GM23248 (cell line): Measurements from ENCODE around the gene RAB36. TPM values are rescaled to one million over a fixed set of nuclear protein-coding genes. Genes with fewer than 3 reads are reported as not detected.

Experiments
- DNase-seq: peaks from one replicate; pipeline ENCODE4 v3.0.0-alpha.2; 2015
- H2AFZ ChIP-seq: fragments of 200-600 bp; sonication (generic); 2 replicates; pipeline ENCODE4 v1.6.1; 2016; ENCODE audit warnings: antibody characterized with exemption
- H3F3A ChIP-seq: fragments of 200-600 bp; sonication (generic); 2 replicates; pipeline ENCODE4 v1.6.1; 2016; ENCODE audit warnings: mild to moderate bottlenecking, antibody characterized with exemption, mixed run types; ENCODE audit not compliant: insufficient read depth
- H3K27ac ChIP-seq: fragments of 200-600 bp; sonication (generic); 2 replicates; pipeline ENCODE4 v1.5.1; 2016; ENCODE audit warnings: mild to moderate bottlenecking
- H3K27me3 ChIP-seq: fragments of 200-600 bp; sonication (generic); replicated peaks from 2 replicates; pipeline ENCODE4 v1.6.1; 2016; ENCODE audit warnings: mild to moderate bottlenecking; ENCODE audit not compliant: insufficient read depth
- H3K36me3 ChIP-seq: fragments of 200-600 bp; sonication (generic); 2 replicates; pipeline ENCODE4 v1.6.1; 2016; ENCODE audit warnings: low read depth, mild to moderate bottlenecking
- H3K4me1 ChIP-seq: fragments of 200-600 bp; sonication (generic); 2 replicates; pipeline ENCODE4 v1.6.1; 2016; ENCODE audit warnings: mild to moderate bottlenecking; ENCODE audit not compliant: insufficient read depth
- H3K4me2 ChIP-seq: fragments of 200-600 bp; sonication (generic); one replicate; pipeline ENCODE4 v1.6.1; 2016; ENCODE audit warnings: mild to moderate bottlenecking; ENCODE audit not compliant: unreplicated experiment
- H3K4me3 ChIP-seq: fragments of 200-600 bp; sonication (generic); 2 replicates; pipeline ENCODE4 v1.5.1; 2016; ENCODE audit warnings: mild to moderate bottlenecking
- H3K79me2 ChIP-seq: fragments of 200-600 bp; sonication (generic); 2 replicates; pipeline ENCODE4 v1.6.1; 2016; ENCODE audit warnings: mild to moderate bottlenecking; ENCODE audit not compliant: insufficient read depth
- H3K9ac ChIP-seq: fragments of 200-600 bp; sonication (generic); 2 replicates; pipeline ENCODE4 v1.6.1; 2016; ENCODE audit warnings: mild to moderate bottlenecking
- H3K9me2 ChIP-seq: fragments of 200-600 bp; sonication (generic); 2 replicates; pipeline ENCODE4 v1.6.1; 2016; ENCODE audit warnings: mixed run types, mild to moderate bottlenecking, moderate library complexity; ENCODE audit not compliant: insufficient read depth
- H3K9me3 ChIP-seq: fragments of 200-600 bp; sonication (generic); one replicate; pipeline ENCODE4 v1.6.1; 2017; ENCODE audit warnings: low read depth
- H4K20me1 ChIP-seq: fragments of 200-600 bp; sonication (generic); 2 replicates; pipeline ENCODE4 v1.6.0; 2016; ENCODE audit not compliant: insufficient read depth
- EZH2 ChIP-seq: fragments of 200-600 bp; sonication (generic); IDR thresholded peaks from 2 replicates; pipeline ENCODE4 v1.6.1; 2018; ENCODE audit warnings: antibody characterized with exemption, mild to moderate bottlenecking; ENCODE audit not compliant: insufficient read depth, poor library complexity, severe bottlenecking
- EZH2phosphoT487 ChIP-seq: fragments of 200-600 bp; sonication (generic); IDR thresholded peaks from 2 replicates; pipeline ENCODE4 v1.6.1; 2018; ENCODE audit warnings: antibody characterized with exemption, moderate library complexity, mild to moderate bottlenecking, low read depth; ENCODE audit not compliant: insufficient read depth
- WGBS, 2 experiments: methylation state at CpG; one replicate each; pipeline ENCODE4 v1.1.6; 2015 to 2017; ENCODE audit warnings: low lambda C conversion rate in 2 of 2, low coverage in 1 of 2; ENCODE audit errors: missing lambda C conversion rate in 2 of 2; 5-methylcytosine and 5-hydroxymethylcytosine counted together
- in situ Hi-C: fragments of 300-500 bp; cut with MboI; formaldehyde crosslinking; loops from 2 replicates; pipeline ENCODE4 v1.15.0; 2020
- polyA plus RNA-seq: library from polyadenylated mRNA; unstranded; fragments of >200 nt; fragmentation: Nextera tagmentation; extraction: Ambion mirVana; gene quantifications from 2 replicates; pipeline ENCODE4 v1.2.1, GENCODE V29; 2016
- total RNA-seq: library from RNA; depleted of rRNA; stranded (reverse); fragments of >200 nt; shearing (Covaris generic); gene quantifications from 2 replicates; pipeline ENCODE4 v1.2.3, GENCODE V29; 2014

Gene RAB36
- total and polyA plus RNA-seq, 2 experiments from 2014 or later, result 3.5 to 6.8 TPM

DNA sequence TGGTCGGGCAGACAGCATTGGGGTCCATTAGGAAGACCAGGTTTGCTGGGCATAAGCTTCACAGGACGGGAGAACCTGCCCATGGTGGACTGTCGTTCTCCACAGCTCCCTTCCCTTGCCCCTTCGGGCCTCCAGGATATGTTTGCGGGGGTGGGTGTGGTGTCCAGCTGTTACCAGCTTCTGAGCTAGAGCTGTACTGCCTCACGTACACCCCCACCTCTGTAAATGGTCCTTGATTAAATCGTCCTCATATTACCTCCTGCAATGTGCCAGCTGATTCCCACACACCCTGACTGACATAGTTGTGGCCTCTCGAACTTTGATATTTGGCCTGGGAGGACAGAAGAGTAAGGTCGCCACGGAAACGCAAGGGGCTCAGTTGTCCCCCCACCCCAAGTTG lies 18.8 kb downstream of the RAB36 start:
- Histone ChIP-seq H4K20me1 (no peaks in the 10 kb centered on the region), H3F3A (no peaks in the 10 kb centered on the region), H3K79me2 (no peaks in the 10 kb centered on the region), H3K4me1 (no peaks in the 10 kb centered on the region), H3K36me3 (no peaks in the 10 kb centered on the region), H3K4me2 (no peak overlapping the region), H3K9ac (no peak overlapping the region), H3K27me3 (no peaks in the 10 kb centered on the region), H3K4me3 (no peak overlapping the region), H2AFZ (no peak overlapping the region), H3K9me3 (no peaks in the 10 kb centered on the region), H3K27ac (no peak overlapping the region), H3K9me2 (no peaks in the 10 kb centered on the region)
- in situ Hi-C loops, result no loop called here
- TF ChIP-seq EZH2phosphoT487 (no peak), EZH2 (no peak)
- 52 to 54% methylated on average over 11 of the region's 11 CpGs for WGBS, 2 experiments
- DNase-seq, result no peak

- no peaks in the 10 kb centered on the region for H3K9me3 ChIP-seq
- no peaks in the 10 kb centered on the region for H3K79me2 ChIP-seq
- H3K9me2 ChIP-seq, result no peaks in the 10 kb centered on the region
- H3K4me3 ChIP-seq, result no peak overlapping the region
- WGBS, 2 experiments, result 55 to 67% methylated on average over 6 of the region's 6 CpGs
- H3K9ac ChIP-seq, result no peak overlapping the region
- no peak for DNase-seq
- no peaks in the 10 kb centered on the region for H3K27me3 ChIP-seq
- in situ Hi-C loops, result no loop called here
- no peak overlapping the region for H3K27ac ChIP-seq
- H4K20me1 ChIP-seq, result no peaks in the 10 kb centered on the region
- no peaks in the 10 kb centered on the region for H3K4me1 ChIP-seq
- no peaks in the 10 kb centered on the region for H3K36me3 ChIP-seq
- H3K4me2 ChIP-seq, result no peak overlapping the region
- TF ChIP-seq EZH2phosphoT487, result no peak
- H3F3A ChIP-seq, result no peaks in the 10 kb centered on the region
- H2AFZ ChIP-seq, result no peak overlapping the region
Measured at GRCh38 chr22:23166042-23166831, 21.0 kb downstream of the RAB36 start.

GRCh38 chr22:23166841-23167616 lies 21.8 kb downstream of the RAB36 start:
- Histone ChIP-seq H3K9ac (no peak overlapping the region), H3K27ac (no peak overlapping the region), H3K9me2 (no peaks in the 10 kb centered on the region), H3K4me2 (no peak overlapping the region), H3K79me2 (no peaks in the 10 kb centered on the region), H3F3A (no peaks in the 10 kb centered on the region), H3K36me3 (no peaks in the 10 kb centered on the region), H3K9me3 (no peaks in the 10 kb centered on the region), H3K27me3 (no peaks in the 10 kb centered on the region), H4K20me1 (no peaks in the 10 kb centered on the region), H3K4me1 (no peaks in the 10 kb centered on the region), H2AFZ (no peak overlapping the region), H3K4me3 (no peak overlapping the region)
- WGBS, 2 experiments, result 47 to 59% methylated on average over 9 to 10 of the region's 10 CpGs
- in situ Hi-C loops, result no loop called here
- no peak for TF ChIP-seq EZH2
- no peak for DNase-seq

- Histone ChIP-seq H3K36me3 (no peaks in the 10 kb centered on the region), H3K4me2 (no peak overlapping the region), H3F3A (no peaks in the 10 kb centered on the region), H3K9me3 (no peaks in the 10 kb centered on the region), H3K9me2 (no peaks in the 10 kb centered on the region), H3K9ac (no peak overlapping the region), H3K27me3 (no peaks in the 10 kb centered on the region), H2AFZ (no peak overlapping the region), H3K4me1 (no peaks in the 10 kb centered on the region), H3K4me3 (no peak overlapping the region), H3K27ac (no peak overlapping the region), H3K79me2 (no peaks in the 10 kb centered on the region), H4K20me1 (no peaks in the 10 kb centered on the region)
- no peak for DNase-seq
- in situ Hi-C loops, result no loop called here
- TF ChIP-seq EZH2, result no peak
- no peak for TF ChIP-seq EZH2phosphoT487
- 83 to 88% methylated on average over 9 of the region's 9 CpGs for WGBS, 2 experiments
Measured at GRCh38 chr22:23168391-23169042, 23.2 kb downstream of the RAB36 start.
